Natural killer cell (primary cell): ENCODE data around the gene SMIM32. TPM values are rescaled to one million over a fixed set of nuclear protein-coding genes. Genes with fewer than 3 reads are reported as not detected.

Experiments
- ATAC-seq, 3 donors: fragments of 150-1000 bp in 2 of 3; fragments of 200-7000 bp in 1 of 3; cut with Tn5 transposase; 1 replicate in 1 of 3; 2 replicates in 2 of 3; pipeline ENCODE4 v1.10.0; 2021; ENCODE audit warnings: mild to moderate bottlenecking in 2 of 3, moderate library complexity in 2 of 3
- DNase-seq, 2 donors: peaks; one replicate each; pipeline versions ENCODE4 v3.0.0 to v3.0.0-alpha.2; 2013 to 2021; ENCODE audit warnings: mixed read lengths in 1 of 2
- H3K27ac ChIP-seq: one replicate; pipeline ENCODE4 v1.5.1; 2013; ENCODE audit warnings: mild to moderate bottlenecking, low read length
- H3K27me3 ChIP-seq: one replicate; pipeline ENCODE4 v1.6.1; 2013; ENCODE audit warnings: low read length; ENCODE audit not compliant: control insufficient read depth, insufficient read depth
- H3K36me3 ChIP-seq: one replicate; pipeline ENCODE4 v1.6.1; 2013; ENCODE audit warnings: low read length; ENCODE audit not compliant: control insufficient read depth, insufficient read depth
- H3K4me1 ChIP-seq: one replicate; pipeline ENCODE4 v1.6.1; 2013; ENCODE audit warnings: low read length; ENCODE audit not compliant: control insufficient read depth, insufficient read depth
- H3K4me3 ChIP-seq: one replicate; pipeline ENCODE4 v1.5.1; 2013; ENCODE audit warnings: low read length
- H3K9me3 ChIP-seq: one replicate; pipeline ENCODE4 v1.6.1; 2013; ENCODE audit warnings: low read length; ENCODE audit not compliant: control insufficient read depth, insufficient read depth
- H3K27ac Mint-ChIP-seq, 2 donors: one replicate each; pipeline ENCODE4 v1.8.0; 2022; ENCODE audit warnings: mild to moderate bottlenecking in 2 of 2, mixed read lengths in 2 of 2, moderate library complexity in 1 of 2
- H3K27me3 Mint-ChIP-seq, 2 donors: one replicate each; pipeline ENCODE4 v1.8.0; 2022; ENCODE audit warnings: low read depth in 2 of 2, mixed read lengths in 2 of 2
- H3K36me3 Mint-ChIP-seq: one replicate; pipeline ENCODE4 v1.8.0; 2022; ENCODE audit warnings: mixed read lengths
- H3K4me1 Mint-ChIP-seq, 2 donors: one replicate each; pipeline ENCODE4 v1.8.0; 2022; ENCODE audit warnings: mixed read lengths in 2 of 2
- H3K4me3 Mint-ChIP-seq: one replicate; pipeline ENCODE4 v1.8.0; 2022; ENCODE audit warnings: mild to moderate bottlenecking, moderate library complexity, mixed read lengths
- H3K9me3 Mint-ChIP-seq, 2 donors: one replicate each; pipeline ENCODE4 v1.8.0; 2022; ENCODE audit warnings: mixed read lengths in 2 of 2
- WGBS: methylation state at CpG from one replicate; pipeline ENCODE4 v1.1.7; 2013; ENCODE audit warnings: missing lambda C conversion rate; ENCODE audit not compliant: insufficient coverage; 5-methylcytosine and 5-hydroxymethylcytosine counted together
- intact Hi-C: fragments of 100-400 bp; cut with micrococcal nuclease; formaldehyde crosslinking; loops from one replicate; pipeline ENCODE4 v1.14.2; 2022
- total RNA-seq, 4 donors: library from RNA; stranded (reverse); fragments of 120-200 nt in 1 of 4; gene quantifications; one replicate each; pipeline versions ENCODE4 v1.2.3 to v1.2.4, GENCODE V29; 2013 to 2022
- TF ChIP-seq, protein P1 (sequence below): fragments of 200-600 bp; IDR thresholded peaks from one replicate; pipeline ENCODE4 v1.8.0; 2022; ENCODE audit warnings: antibody characterized with exemption

SMIM32 gene
- total RNA-seq, 3 donors from 2014 or later (not counting 1 experiment from before 2014, with no cell fraction given), result not detected

DNA sequence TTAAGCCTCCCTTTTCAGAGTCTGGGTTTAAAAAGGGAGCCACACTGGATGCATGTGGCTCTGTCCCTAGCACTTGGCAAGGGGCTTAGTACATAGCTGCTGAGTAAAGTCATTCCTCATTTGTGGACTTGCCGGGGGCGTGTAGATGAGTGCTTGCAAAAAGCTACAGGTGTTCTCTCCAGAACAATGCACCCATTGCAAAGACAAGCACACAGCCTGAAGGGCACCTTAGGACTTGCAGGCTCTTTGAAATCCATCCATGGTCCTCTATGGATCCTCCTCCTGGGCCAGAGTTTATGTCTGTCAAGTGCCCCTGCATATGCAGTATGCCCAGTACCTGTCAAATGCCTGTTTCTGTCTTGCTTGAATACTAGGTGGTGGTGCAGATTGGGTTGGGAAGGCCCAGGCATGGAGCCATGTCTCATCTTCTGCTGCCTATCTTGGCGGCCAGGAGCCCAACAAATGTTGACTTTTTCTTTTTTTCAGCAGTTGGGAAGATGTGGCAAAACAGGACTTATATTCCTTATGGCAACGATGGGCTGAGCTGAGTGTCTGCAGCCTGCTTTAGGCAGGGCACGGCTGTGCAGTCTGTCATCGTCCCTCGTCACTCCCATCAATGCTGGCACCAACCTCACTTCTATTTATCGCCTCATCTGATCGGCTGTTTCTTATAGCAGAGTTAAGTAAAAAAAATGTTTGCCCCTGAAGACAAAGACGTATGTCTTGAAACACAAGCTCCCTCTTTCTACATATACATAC, 18.5 kb upstream of the SMIM32 start:
- intact Hi-C loops, result loop anchor here (1.0 to 5.0 kb wide), 2 partner anchors 264 to 324 kb away; no protein-coding TSS in a partner anchor
- no peak for ATAC-seq
- Histone ChIP-seq H3K27me3 (no peaks in the 10 kb centered on the region), H3K4me1 (no peaks in the 10 kb centered on the region), H3K4me3 (no peak overlapping the region), H3K9me3 (no peaks in the 10 kb centered on the region), H3K27ac (no peak overlapping the region), H3K36me3 (no peaks in the 10 kb centered on the region)
- H3K27ac Mint-ChIP-seq, result no peak overlapping the region
- no peak overlapping the region for H3K4me3 Mint-ChIP-seq
- no peaks in the 10 kb centered on the region for H3K36me3 Mint-ChIP-seq
- TF ChIP-seq, protein P1, sequence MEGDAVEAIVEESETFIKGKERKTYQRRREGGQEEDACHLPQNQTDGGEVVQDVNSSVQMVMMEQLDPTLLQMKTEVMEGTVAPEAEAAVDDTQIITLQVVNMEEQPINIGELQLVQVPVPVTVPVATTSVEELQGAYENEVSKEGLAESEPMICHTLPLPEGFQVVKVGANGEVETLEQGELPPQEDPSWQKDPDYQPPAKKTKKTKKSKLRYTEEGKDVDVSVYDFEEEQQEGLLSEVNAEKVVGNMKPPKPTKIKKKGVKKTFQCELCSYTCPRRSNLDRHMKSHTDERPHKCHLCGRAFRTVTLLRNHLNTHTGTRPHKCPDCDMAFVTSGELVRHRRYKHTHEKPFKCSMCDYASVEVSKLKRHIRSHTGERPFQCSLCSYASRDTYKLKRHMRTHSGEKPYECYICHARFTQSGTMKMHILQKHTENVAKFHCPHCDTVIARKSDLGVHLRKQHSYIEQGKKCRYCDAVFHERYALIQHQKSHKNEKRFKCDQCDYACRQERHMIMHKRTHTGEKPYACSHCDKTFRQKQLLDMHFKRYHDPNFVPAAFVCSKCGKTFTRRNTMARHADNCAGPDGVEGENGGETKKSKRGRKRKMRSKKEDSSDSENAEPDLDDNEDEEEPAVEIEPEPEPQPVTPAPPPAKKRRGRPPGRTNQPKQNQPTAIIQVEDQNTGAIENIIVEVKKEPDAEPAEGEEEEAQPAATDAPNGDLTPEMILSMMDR, result no peak
- WGBS, result 78% methylated on average over 10 of the region's 10 CpGs
- peaks cover 4 to 6% of the 10 kb centered on the region in 2 donors for H3K27me3 Mint-ChIP-seq
- DNase-seq, result no peak
- no peaks in the 10 kb centered on the region for H3K9me3 Mint-ChIP-seq
- H3K4me1 Mint-ChIP-seq, result no peaks in the 10 kb centered on the region

DNA sequence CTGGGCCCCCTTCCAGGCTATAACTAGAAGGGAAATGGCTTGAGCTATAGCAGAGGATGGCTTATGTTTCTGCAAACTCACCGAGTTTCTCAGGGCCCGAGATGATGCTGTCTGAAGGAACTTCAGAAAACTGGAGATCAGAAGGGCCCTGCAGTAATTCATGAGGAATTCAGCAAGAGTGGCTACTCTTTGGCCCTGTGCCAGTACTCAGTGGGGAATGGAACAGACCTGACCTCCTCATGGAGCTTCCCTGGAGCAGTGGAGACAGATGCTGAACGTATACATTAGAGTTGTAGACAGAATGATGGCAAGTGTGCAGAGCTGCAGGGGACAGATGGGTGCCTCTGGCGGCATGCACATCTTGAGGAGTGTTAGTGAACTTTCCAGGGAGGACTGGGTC, 17.3 kb upstream of the SMIM32 start:
- no peaks in the 10 kb centered on the region for H3K27me3 ChIP-seq
- intact Hi-C loops, result loop anchor here (5.0 kb wide), 1 partner anchor 263 kb away; no protein-coding TSS in a partner anchor
- Mint-ChIP-seq H3K4me3 (no peak overlapping the region), H3K4me1 (no peaks in the 10 kb centered on the region), H3K27me3 (peaks cover 4 to 6% of the 10 kb centered on the region in 2 donors), H3K36me3 (no peaks in the 10 kb centered on the region), H3K27ac (no peak overlapping the region), H3K9me3 (no peaks in the 10 kb centered on the region)
- H3K4me1 ChIP-seq, result no peaks in the 10 kb centered on the region
- 87% methylated on average over 4 of the region's 4 CpGs for WGBS
- TF ChIP-seq, protein P1, result no peak
- H3K9me3 ChIP-seq, result no peaks in the 10 kb centered on the region
- H3K27ac ChIP-seq, result no peak overlapping the region
- H3K36me3 ChIP-seq, result no peaks in the 10 kb centered on the region
- H3K4me3 ChIP-seq, result no peak overlapping the region
- ATAC-seq (no peak), DNase-seq (no peak)

DNA sequence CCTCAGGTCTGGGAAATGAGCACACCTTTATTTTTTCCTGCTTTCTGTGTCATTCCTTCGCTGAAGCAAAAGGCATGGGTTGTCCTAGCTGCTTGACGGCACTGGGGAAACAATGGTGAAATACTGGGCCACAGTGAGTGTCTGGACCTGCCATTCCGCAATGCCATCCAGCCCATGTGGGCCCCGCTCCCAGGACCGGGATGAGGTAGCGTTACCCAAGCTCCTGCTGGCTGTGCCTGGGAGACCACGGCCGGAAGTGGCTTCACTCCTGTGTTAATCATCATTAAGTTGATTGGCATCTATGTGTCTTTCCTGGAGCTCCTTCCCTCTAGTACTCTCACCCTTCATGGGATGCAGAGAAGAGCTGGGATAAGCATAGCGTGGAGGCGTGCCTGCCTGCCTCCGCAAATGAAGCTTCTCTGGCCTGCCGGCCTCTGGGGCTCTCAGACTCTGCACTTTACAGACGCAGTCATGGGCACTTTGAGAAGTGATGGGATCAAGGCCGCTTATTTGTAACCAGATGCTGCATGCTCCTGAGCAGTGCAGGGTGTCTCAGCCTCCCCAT, 16.5 kb upstream of the SMIM32 start:
- Mint-ChIP-seq H3K4me3 (no peak overlapping the region), H3K4me1 (no peaks in the 10 kb centered on the region), H3K9me3 (no peaks in the 10 kb centered on the region), H3K36me3 (no peaks in the 10 kb centered on the region), H3K27ac (no peak overlapping the region), H3K27me3 (peaks cover 4 to 6% of the 10 kb centered on the region in 2 donors)
- H3K4me1 ChIP-seq, result no peaks in the 10 kb centered on the region
- H3K36me3 ChIP-seq, result no peaks in the 10 kb centered on the region
- no peak overlapping the region for H3K27ac ChIP-seq
- ATAC-seq (no peak), DNase-seq (no peak)
- TF ChIP-seq, protein P1, result no peak
- H3K9me3 ChIP-seq, result no peaks in the 10 kb centered on the region
- WGBS, result 85% methylated on average over 14 of the region's 14 CpGs
- H3K4me3 ChIP-seq, result no peak overlapping the region
- no peaks in the 10 kb centered on the region for H3K27me3 ChIP-seq
- intact Hi-C loops, result no loop called here
